Suprapubic skin (tissue), 4 donors: Measurements from ENCODE around the gene IL19. TPM values are rescaled to one million over a fixed set of nuclear protein-coding genes. Genes with fewer than 3 reads are reported as not detected.

Experiments
- DNase-seq, 2 donors: peaks; one replicate each; pipeline ENCODE4 v3.0.0-alpha.2; 2019; ENCODE audit warnings: low spot score in 2 of 2
- H3K27ac ChIP-seq: fragments of 200-600 bp; sonication (generic); one replicate; pipeline ENCODE4 v1.5.1; 2019
- H3K27me3 ChIP-seq: fragments of 200-600 bp; sonication (generic); one replicate; pipeline ENCODE4 v1.5.1; 2019
- H3K36me3 ChIP-seq: fragments of 200-600 bp; sonication (generic); one replicate; pipeline ENCODE4 v1.5.1; 2019
- H3K4me1 ChIP-seq: fragments of 200-600 bp; sonication (generic); one replicate; pipeline ENCODE4 v1.5.1; 2019
- H3K4me3 ChIP-seq: fragments of 200-600 bp; sonication (generic); one replicate; pipeline ENCODE4 v1.5.1; 2019; ENCODE audit warnings: mild to moderate bottlenecking
- H3K9me3 ChIP-seq: fragments of 200-600 bp; sonication (generic); one replicate; pipeline ENCODE4 v1.5.1; 2019
- CTCF ChIP-seq, 2 donors: fragments of 200-600 bp in 1 of 2; fragments of 450-650 bp in 1 of 2; sonication (generic) in 1 of 2; IDR thresholded peaks; one replicate each; pipeline ENCODE4 v1.5.1; 2016 to 2019; ENCODE audit warnings: antibody characterized with exemption in 2 of 2, mild to moderate bottlenecking in 1 of 2, moderate library complexity in 1 of 2
- EP300 ChIP-seq: sonication (generic); formaldehyde crosslinking; IDR thresholded peaks from one replicate; pipeline ENCODE4 v1.6.1; 2017; ENCODE audit warnings: antibody characterized with exemption
- POLR2A ChIP-seq, 2 donors: fragments of 450-650 bp; IDR thresholded peaks; one replicate each; pipeline ENCODE4 v1.6.1; 2017; ENCODE audit warnings: antibody characterized with exemption in 2 of 2, mild to moderate bottlenecking in 2 of 2, moderate library complexity in 2 of 2
- POLR2AphosphoS5 ChIP-seq, 3 donors: sonication (generic); formaldehyde crosslinking; IDR thresholded peaks; one replicate each; pipeline ENCODE4 v1.6.1; 2017; ENCODE audit warnings: antibody characterized with exemption in 3 of 3
- WGBS: methylation state at CpG from one replicate; pipeline ENCODE4 v1.1.5; 2018; 5-methylcytosine and 5-hydroxymethylcytosine counted together
- total RNA-seq, 4 donors: library from RNA; depleted of rRNA; stranded (reverse); fragments of >200 nt; gene quantifications; one replicate each; pipeline ENCODE4 v1.1.0, GENCODE V29; 2016

The IL19 gene
- total RNA-seq, 4 donors from 2014 or later = not detected

GRCh38 chr1:206786212-206786886 lies 15.8 kb downstream of the IL19 start:
- Histone ChIP-seq H3K4me1 (no peaks in the 10 kb centered on the region), H3K4me3 (no peak overlapping the region), H3K36me3 (no peaks in the 10 kb centered on the region), H3K27me3 (no peaks in the 10 kb centered on the region), H3K9me3 (no peaks in the 10 kb centered on the region), H3K27ac (no peak overlapping the region)
- TF ChIP-seq POLR2AphosphoS5 (IDR thresholded peaks at IDR 0.05) = no peak
- no peak for TF ChIP-seq EP300
- TF ChIP-seq CTCF (IDR thresholded peaks at IDR 0.05) = no peak
- TF ChIP-seq POLR2A (IDR thresholded peaks at IDR 0.05) = no peak
- DNase-seq = no peak
- 85% methylated on average over 5 of the region's 5 CpGs for WGBS

GRCh38 chr1:206787891-206788290 lies 17.3 kb downstream of the IL19 start:
- TF ChIP-seq POLR2A (IDR thresholded peaks at IDR 0.05) (no peak), POLR2AphosphoS5 (IDR thresholded peaks at IDR 0.05) (no peak), EP300 (no peak), CTCF (IDR thresholded peaks at IDR 0.05) (no peak)
- no peak overlapping the region for H3K27ac ChIP-seq
- no peaks in the 10 kb centered on the region for H3K4me1 ChIP-seq
- H3K4me3 ChIP-seq = no peak overlapping the region
- H3K27me3 ChIP-seq = no peaks in the 10 kb centered on the region
- WGBS = 74% methylated on average over 5 of the region's 5 CpGs
- no peak for DNase-seq
- no peaks in the 10 kb centered on the region for H3K36me3 ChIP-seq
- no peaks in the 10 kb centered on the region for H3K9me3 ChIP-seq

GRCh38 chr1:206788487-206789050 lies 18.0 kb downstream of the IL19 start:
- H3K36me3 ChIP-seq = no peaks in the 10 kb centered on the region
- H3K27me3 ChIP-seq = no peaks in the 10 kb centered on the region
- 83% methylated on average over 3 of the region's 3 CpGs for WGBS
- DNase-seq = no peak
- TF ChIP-seq CTCF (IDR thresholded peaks at IDR 0.05) = no peak
- no peak for TF ChIP-seq EP300
- TF ChIP-seq POLR2A (IDR thresholded peaks at IDR 0.05) = no peak
- TF ChIP-seq POLR2AphosphoS5 (IDR thresholded peaks at IDR 0.05) = no peak
- no peaks in the 10 kb centered on the region for H3K4me1 ChIP-seq
- no peak overlapping the region for H3K4me3 ChIP-seq
- H3K27ac ChIP-seq = no peak overlapping the region
- no peaks in the 10 kb centered on the region for H3K9me3 ChIP-seq

GRCh38 chr1:206790502-206791250 lies 20.1 kb downstream of the IL19 start:
- 79% methylated on average over 11 of the region's 11 CpGs for WGBS
- Histone ChIP-seq H3K9me3 (no peaks in the 10 kb centered on the region), H3K27ac (no peak overlapping the region), H3K27me3 (no peaks in the 10 kb centered on the region), H3K4me1 (no peaks in the 10 kb centered on the region), H3K4me3 (no peak overlapping the region), H3K36me3 (no peaks in the 10 kb centered on the region)
- no peak for DNase-seq
- TF ChIP-seq POLR2A (IDR thresholded peaks at IDR 0.05) (no peak), EP300 (no peak), CTCF (IDR thresholded peaks at IDR 0.05) (no peak), POLR2AphosphoS5 (IDR thresholded peaks at IDR 0.05) (no peak)

- H3K36me3 ChIP-seq = no peaks in the 10 kb centered on the region
- TF ChIP-seq POLR2A (IDR thresholded peaks at IDR 0.05) = no peak
- H3K27ac ChIP-seq = no peak overlapping the region
- no peaks in the 10 kb centered on the region for H3K4me1 ChIP-seq
- H3K4me3 ChIP-seq = no peak overlapping the region
- H3K27me3 ChIP-seq = no peaks in the 10 kb centered on the region
- no peaks in the 10 kb centered on the region for H3K9me3 ChIP-seq
- DNase-seq = no peak
- 77% methylated on average over 16 of the region's 16 CpGs for WGBS
These were observed 22.5 kb downstream of the IL19 start for GRCh38 chr1:206792939-206793607.
